A549 (cell line): ENCODE results near the gene IRAG1. TPM values are rescaled to one million over a fixed set of nuclear protein-coding genes. Genes with fewer than 3 reads are reported as not detected.

ENCODE experiments used
- ATAC-seq, 2 experiments: fragments of 200-7000 bp in 1 of 2; fragments of >200 bp in 1 of 2; cut with Nextera tagmentation in 1 of 2; cut with Tn5 transposase in 1 of 2; 3 replicates each; pipeline versions ENCODE4 v1.8.0 to v1.9.1; 2018 to 2020; ENCODE audit warnings: mild to moderate bottlenecking in 1 of 2, moderate library complexity in 1 of 2
- CTCF ChIA-PET: fragments of 300-600 bp; sonication (Branson Sonifier 250); formaldehyde crosslinking; extraction: SDS; loops from one replicate; lab custom pipeline; 2021; ENCODE audit warnings: antibody characterized with exemption, inconsistent platforms; lab: Yijun Ruan, JAX
- POLR2A ChIA-PET: fragments of 350-600 bp; formaldehyde crosslinking; extraction: SDS; loops from one replicate; lab custom pipeline; 2021; ENCODE audit warnings: antibody characterized with exemption, inconsistent platforms; lab: Yijun Ruan, JAX
- DNase-seq, 2 experiments: peaks; one replicate each; pipeline versions ENCODE4 v3.0.0 to v3.0.0-alpha.2; 2011 to 2016; ENCODE audit warnings: low read depth in 1 of 2, low spot score in 1 of 2
- FAIRE-seq: peaks from 2 replicates; lab custom pipeline; 2011; peaks lifted over from hg19 to GRCh38; lab: Jason Lieb, UNC
- H3K27ac ChIP-seq, 2 experiments: fragments of >200 bp; sonication (Bioruptor Twin); formaldehyde crosslinking; 3 replicates each; pipeline ENCODE4 v1.5.1; 2016 to 2017
- H3K4me1 ChIP-seq: fragments of >200 bp; sonication (Bioruptor Twin); formaldehyde crosslinking; 3 replicates; pipeline ENCODE4 v1.6.1; 2016
- H3K4me2 ChIP-seq: fragments of >200 bp; sonication (Bioruptor Twin); formaldehyde crosslinking; 3 replicates; pipeline ENCODE4 v1.6.1; 2016
- H3K4me3 ChIP-seq: fragments of >200 bp; sonication (Bioruptor Twin); formaldehyde crosslinking; 3 replicates; pipeline ENCODE4 v1.5.1; 2016
- H3K9me3 ChIP-seq: fragments of >200 bp; sonication (Bioruptor Twin); formaldehyde crosslinking; 3 replicates; pipeline ENCODE4 v1.6.1; 2016
- ATOH8 ChIP-seq: fragments of 250-450 bp; sonication (Bioruptor Pico); IDR thresholded peaks from 2 replicates; pipeline ENCODE4 v1.5.0; 2020; ENCODE audit warnings: low read depth, mild to moderate bottlenecking, moderate library complexity
- CEBPB ChIP-seq, 2 experiments: fragments of >200 bp in 1 of 2; sonication (Bioruptor Twin) in 1 of 2; formaldehyde crosslinking in 1 of 2; IDR thresholded peaks; 2 replicates each; pipeline ENCODE4 v1.6.1; 2012 to 2016
- CHD2 ChIP-seq: fragments of 150-350 bp; IDR thresholded peaks from 2 replicates; pipeline ENCODE4 v1.6.1; 2014; ENCODE audit warnings: low read length; ENCODE audit not compliant: partially characterized antibody
- E2F6 ChIP-seq: IDR thresholded peaks from 2 replicates; pipeline ENCODE4 v1.6.1; 2012; ENCODE audit warnings: low read depth, borderline replicate concordance
- EHF ChIP-seq: fragments of 250-450 bp; sonication (Bioruptor Pico); IDR thresholded peaks from 2 replicates; pipeline ENCODE4 v1.5.0; 2020; ENCODE audit warnings: mild to moderate bottlenecking
- EHMT2 ChIP-seq: fragments of 200-600 bp; sonication (generic); IDR thresholded peaks from 2 replicates; pipeline ENCODE4 v1.6.1; 2016; ENCODE audit warnings: antibody characterized with exemption, low read depth, mild to moderate bottlenecking, moderate library complexity
- ESRRA ChIP-seq: fragments of 150-350 bp; IDR thresholded peaks from 2 replicates; pipeline ENCODE4 v1.6.1; 2014; ENCODE audit warnings: mild to moderate bottlenecking, low read length, borderline replicate concordance
- FOSL2 ChIP-seq, 2 experiments: fragments of 450-650 bp in 1 of 2; fragments of >200 bp in 1 of 2; sonication (Bioruptor Twin) in 1 of 2; formaldehyde crosslinking; IDR thresholded peaks; 2 replicates each; pipeline versions ENCODE4 v1.5.0 to v1.6.1; 2016 to 2020; ENCODE audit warnings: mild to moderate bottlenecking in 1 of 2, moderate library complexity in 1 of 2
- FOXS1 ChIP-seq: fragments of 250-450 bp; sonication (Bioruptor Pico); IDR thresholded peaks from 2 replicates; pipeline ENCODE4 v1.5.0; 2020; ENCODE audit warnings: mild to moderate bottlenecking, moderate library complexity
- GATA3 ChIP-seq: IDR thresholded peaks from 2 replicates; pipeline ENCODE4 v1.6.1; 2012; ENCODE audit warnings: borderline replicate concordance
- HEYL ChIP-seq: fragments of 250-450 bp; sonication (Bioruptor Pico); IDR thresholded peaks from 2 replicates; pipeline ENCODE4 v1.8.0; 2021; ENCODE audit warnings: mild to moderate bottlenecking, moderate library complexity
- HOXB13 ChIP-seq: fragments of 250-450 bp; sonication (Bioruptor Pico); IDR thresholded peaks from 2 replicates; pipeline ENCODE4 v1.5.0; 2020; ENCODE audit warnings: low read depth, mild to moderate bottlenecking, moderate library complexity
- HOXB5 ChIP-seq: fragments of 250-450 bp; sonication (Bioruptor Pico); IDR thresholded peaks from 2 replicates; pipeline ENCODE4 v1.5.0; 2020; ENCODE audit warnings: mild to moderate bottlenecking, moderate library complexity
- KDM1A ChIP-seq: fragments of 200-600 bp; sonication (generic); IDR thresholded peaks from 2 replicates; pipeline ENCODE4 v1.6.1; 2016; ENCODE audit warnings: low read depth, mild to moderate bottlenecking
- MAFK ChIP-seq: fragments of 450-650 bp; IDR thresholded peaks from 2 replicates; pipeline ENCODE4 v1.6.1; 2014; ENCODE audit not compliant: partially characterized antibody
- MYC ChIP-seq: IDR thresholded peaks from 2 replicates; pipeline ENCODE4 v1.6.1; 2012; ENCODE audit warnings: mild to moderate bottlenecking, inconsistent platforms, low read length, improper control_type of control experiment, borderline replicate concordance
- NPAS2 ChIP-seq: fragments of 250-450 bp; sonication (Bioruptor Pico); IDR thresholded peaks from 2 replicates; pipeline ENCODE4 v1.8.0; 2022; ENCODE audit warnings: mild to moderate bottlenecking, moderate library complexity, borderline replicate concordance
- PHF8 ChIP-seq: fragments of 200-600 bp; sonication (generic); IDR thresholded peaks from 2 replicates; pipeline ENCODE4 v1.6.1; 2016; ENCODE audit warnings: low read depth, mild to moderate bottlenecking, antibody characterized with exemption, moderate library complexity, borderline replicate concordance
- RARB ChIP-seq: fragments of 250-450 bp; sonication (Bioruptor Pico); IDR thresholded peaks from 2 replicates; pipeline ENCODE4 v1.8.0; 2021; ENCODE audit warnings: mild to moderate bottlenecking, moderate library complexity
- REST ChIP-seq: fragments of 200-600 bp; sonication (generic); IDR thresholded peaks from 2 replicates; pipeline ENCODE4 v1.6.1; 2016; ENCODE audit warnings: antibody characterized with exemption, mild to moderate bottlenecking, moderate library complexity
- RFX5 ChIP-seq: fragments of 450-650 bp; IDR thresholded peaks from 2 replicates; pipeline ENCODE4 v1.7.1; 2014; ENCODE audit warnings: antibody characterized with exemption, mild to moderate bottlenecking, moderate library complexity
- SMC3 ChIP-seq: fragments of >200 bp; sonication (Bioruptor Twin); formaldehyde crosslinking; IDR thresholded peaks from 3 replicates; pipeline ENCODE4 v1.6.1; 2018; ENCODE audit warnings: inconsistent platforms
- TFCP2L1 ChIP-seq: fragments of 250-450 bp; sonication (Bioruptor Pico); IDR thresholded peaks from 2 replicates; pipeline ENCODE4 v1.5.0; 2021; ENCODE audit warnings: mild to moderate bottlenecking
- TP53 ChIP-seq: fragments of 250-450 bp; sonication (Bioruptor Pico); IDR thresholded peaks from 2 replicates; pipeline ENCODE4 v1.5.0; 2021; ENCODE audit warnings: mild to moderate bottlenecking, moderate library complexity
- ZSCAN20 ChIP-seq: fragments of 250-450 bp; sonication (Bioruptor Pico); IDR thresholded peaks from 2 replicates; pipeline ENCODE4 v1.8.0; 2022; ENCODE audit warnings: mild to moderate bottlenecking, moderate library complexity
- WGBS: methylation state at CpG from one replicate; pipeline ENCODE4 v1.1.6; 2017; ENCODE audit errors: missing lambda C conversion rate; 5-methylcytosine and 5-hydroxymethylcytosine counted together
- polyA plus RNA-seq, 4 experiments: library from polyadenylated mRNA; depleted of rRNA in 3 of 4; stranded (reverse); fragments of >200 nt; fragmentation: RNase III in 1 of 4; extraction: RNeasy Plus Mini Kit Qiagen cat#74134 plus additional on column Dnase treatment in 1 of 4; gene quantifications; 2 replicates in 3 of 4; 3 replicates in 1 of 4; pipeline ENCODE4 v1.2.3, GENCODE V29; 2011 to 2017

The IRAG1 gene
- polyA plus RNA-seq, 2 of the 4 experiments (the other 2 are of a cell fraction): 0.05 TPM; not detected in 1

GRCh38 chr11:10727146-10727851 lies 33.7 kb upstream of the IRAG1 start:
- H3K27ac ChIP-seq: no peak overlapping the region
- FAIRE-seq (no peak), DNase-seq (no peak), ATAC-seq (no peak)
- H3K4me3 ChIP-seq: no peak overlapping the region
- no peaks in the 10 kb centered on the region for H3K4me1 ChIP-seq
- no peaks in the 10 kb centered on the region for H3K9me3 ChIP-seq
- POLR2A ChIA-PET: no interaction called here
- 80% methylated on average over 4 of the region's 4 CpGs for WGBS
- no peak overlapping the region for H3K4me2 ChIP-seq
- CTCF ChIA-PET: interaction anchor here (0.6 to 3.3 kb wide), 12 partner anchors 8 to 969 kb away, joined by 3 to 13 read pairs (median 4); partner anchors contain the start of gene RNF141
- TF ChIP-seq FOXS1 (CRISPR knock-in tag) (no peak), CEBPB (IDR thresholded peaks at IDR 0.05) (no peak), HOXB5 (CRISPR knock-in tag) (no peak), HEYL (CRISPR knock-in tag) (no peak), EHMT2 (no peak), GATA3 (no peak), PHF8 (no peak), ZSCAN20 (no peak)

- Histone ChIP-seq H3K4me2 (no peak overlapping the region), H3K27ac (no peak overlapping the region), H3K9me3 (no peaks in the 10 kb centered on the region), H3K4me1 (no peaks in the 10 kb centered on the region), H3K4me3 (no peak overlapping the region)
- DNase-seq (no peak), FAIRE-seq (no peak), ATAC-seq (no peak)
- POLR2A ChIA-PET: no interaction called here
- CTCF ChIA-PET: interaction anchor here (3.3 kb wide), 1 partner anchor 320 kb away, joined by 13 read pairs; no protein-coding TSS in a partner anchor
- no peak for TF ChIP-seq E2F6
Observed at GRCh38 chr11:10725907-10726253, 32.3 kb upstream of the IRAG1 start.

GRCh38 chr11:10725114-10725906 lies 31.8 kb upstream of the IRAG1 start:
- POLR2A ChIA-PET: no interaction called here
- H3K27ac ChIP-seq: no peak overlapping the region
- no peak for FAIRE-seq

GRCh38 chr11:10722307-10722706 lies 28.8 kb upstream of the IRAG1 start:
- 71% methylated on average over 4 of the region's 4 CpGs for WGBS
- DNase-seq (no peak), ATAC-seq (no peak), FAIRE-seq (no peak)
- ChIA-PET POLR2A (no interaction called here), CTCF (no interaction called here)
- Histone ChIP-seq H3K9me3 (no peaks in the 10 kb centered on the region; the same call in 2 of the 3 replicates), H3K4me2 (no peak overlapping the region), H3K4me3 (no peak overlapping the region), H3K4me1 (no peaks in the 10 kb centered on the region), H3K27ac (no peak overlapping the region)
- TF ChIP-seq RARB (CRISPR knock-in tag) (no peak), TP53 (CRISPR knock-in tag) (no peak), KDM1A (no peak), NPAS2 (CRISPR knock-in tag) (no peak), ESRRA (no peak), SMC3 (no peak), ATOH8 (CRISPR knock-in tag) (no peak), GATA3 (no peak), RFX5 (no peak), EHF (CRISPR knock-in tag) (no peak), REST (no peak), FOSL2 (IDR thresholded peaks at IDR 0.05) (no peak), FOSL2 (CRISPR knock-in tag; IDR thresholded peaks at IDR 0.05) (no peak), HOXB13 (CRISPR knock-in tag) (no peak), CHD2 (no peak)

More at GRCh38 chr11:10725114-10725906, 31.8 kb upstream of the IRAG1 start:
- no peak for ATAC-seq
- DNase-seq: no peak
- TF ChIP-seq CEBPB (IDR thresholded peaks at IDR 0.05) (no peak), TFCP2L1 (CRISPR knock-in tag) (no peak), MAFK (no peak), MYC (no peak)
- no peaks in the 10 kb centered on the region for H3K4me1 ChIP-seq
- CTCF ChIA-PET: interaction anchor here (0.7 to 3.3 kb wide), 6 partner anchors 10 to 319 kb away, joined by 3 to 13 read pairs (median 4); partner anchors contain the start of gene LYVE1
- no peak overlapping the region for H3K4me2 ChIP-seq
- 72% methylated on average over 9 of the region's 9 CpGs for WGBS
- H3K9me3 ChIP-seq: no peaks in the 10 kb centered on the region; the same call in 2 of the 3 replicates
- H3K4me3 ChIP-seq: no peak overlapping the region
